Hematopoietic multipotent progenitor cell treated with erythropoietin and hydrocortisone succinate and interleukin-3 and kit ligand, for 8 days (in vitro differentiated cells): Measurements from ENCODE around the gene SOBP.
"Not testable (repeated sequence)": the region's sequence is repeated elsewhere in the genome, so short reads cannot be mapped to it uniquely, and the experiment has no call there.

ENCODE experiments used
- DNase-seq: peaks from one replicate; pipeline ENCODE4 v3.0.0-alpha.2; 2015

The SOBP gene

DNA sequence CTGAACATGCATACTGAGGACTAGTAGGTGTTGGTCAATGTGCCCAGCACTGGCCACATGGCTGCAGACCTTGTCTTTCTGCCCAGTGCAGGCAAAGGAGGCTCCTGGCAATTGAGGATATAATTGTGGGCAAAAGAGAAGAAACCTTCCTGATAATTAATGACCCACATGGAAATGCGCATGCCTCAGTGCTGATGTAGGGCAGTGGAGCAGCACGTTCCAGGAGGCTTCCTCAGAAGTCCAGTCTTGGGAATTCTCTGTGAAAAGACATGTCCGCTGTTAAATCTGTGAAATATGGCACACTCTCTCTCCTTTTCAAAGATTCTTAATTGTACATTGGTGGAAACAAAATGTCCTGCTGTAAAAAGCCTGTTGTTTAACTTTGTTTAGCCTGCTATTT is 34.7 kb downstream of the SOBP start:
- no peak for DNase-seq

- no peak for DNase-seq
Observed at GRCh38 chr6:107531868-107532267, 42.0 kb downstream of the SOBP start.

- no peak for DNase-seq
Observed at GRCh38 chr6:107532706-107533105, 42.8 kb downstream of the SOBP start.

GRCh38 chr6:107533415-107534059 is 43.6 kb downstream of the SOBP start:
- DNase-seq: no peak

DNA sequence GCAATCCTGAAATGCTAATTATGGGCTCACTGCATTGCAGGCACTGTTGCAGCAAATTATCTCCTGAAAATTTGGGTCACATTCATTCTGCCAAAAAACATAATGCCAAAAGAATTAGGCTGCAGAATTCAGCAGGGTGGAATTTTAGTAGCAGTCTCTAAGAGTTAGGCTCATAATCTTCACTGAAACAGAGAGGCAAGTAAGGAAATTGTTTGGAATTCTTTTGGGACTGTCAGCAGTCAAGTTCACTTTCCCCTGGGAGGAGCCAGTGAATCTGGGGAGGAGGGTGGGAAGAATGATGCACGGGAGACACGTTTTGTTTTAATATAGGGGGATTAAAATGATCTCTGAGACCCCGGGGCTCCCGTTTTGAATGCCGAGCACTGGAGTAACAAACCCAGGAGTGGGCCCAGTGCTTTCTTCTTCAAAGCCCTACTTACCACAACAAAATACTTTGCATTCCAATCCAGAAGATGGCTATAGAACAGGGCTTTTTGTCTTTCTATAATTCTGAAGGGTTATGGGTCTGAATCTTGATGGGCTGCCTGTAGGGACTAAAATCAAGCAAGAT is 44.7 kb downstream of the SOBP start:
- no peak for DNase-seq

GRCh38 chr6:107535626-107536025 is 45.7 kb downstream of the SOBP start:
- no peak for DNase-seq

GRCh38 chr6:107536180-107536961 is 46.5 kb downstream of the SOBP start:
- DNase-seq: no peak

DNA sequence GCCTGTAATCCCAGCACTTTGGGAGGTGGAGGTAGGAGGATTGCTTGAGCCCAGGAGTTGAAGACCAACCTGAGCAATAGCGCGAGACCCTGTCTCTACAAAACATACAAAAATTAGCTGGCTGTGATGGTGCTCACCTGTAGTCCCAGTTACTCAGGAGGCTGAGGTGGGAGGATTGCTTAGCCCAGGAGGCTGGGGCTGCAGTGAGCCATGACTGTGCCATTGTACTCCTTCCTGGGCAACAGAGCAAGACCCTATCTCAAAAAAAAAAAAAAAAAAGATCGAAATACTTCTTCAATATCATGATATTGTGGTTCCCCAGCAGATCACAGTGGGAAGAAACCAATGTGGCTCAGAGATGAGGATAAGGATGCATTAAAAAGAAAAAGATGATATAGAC is 47.6 kb downstream of the SOBP start:
- no peak for DNase-seq

DNA sequence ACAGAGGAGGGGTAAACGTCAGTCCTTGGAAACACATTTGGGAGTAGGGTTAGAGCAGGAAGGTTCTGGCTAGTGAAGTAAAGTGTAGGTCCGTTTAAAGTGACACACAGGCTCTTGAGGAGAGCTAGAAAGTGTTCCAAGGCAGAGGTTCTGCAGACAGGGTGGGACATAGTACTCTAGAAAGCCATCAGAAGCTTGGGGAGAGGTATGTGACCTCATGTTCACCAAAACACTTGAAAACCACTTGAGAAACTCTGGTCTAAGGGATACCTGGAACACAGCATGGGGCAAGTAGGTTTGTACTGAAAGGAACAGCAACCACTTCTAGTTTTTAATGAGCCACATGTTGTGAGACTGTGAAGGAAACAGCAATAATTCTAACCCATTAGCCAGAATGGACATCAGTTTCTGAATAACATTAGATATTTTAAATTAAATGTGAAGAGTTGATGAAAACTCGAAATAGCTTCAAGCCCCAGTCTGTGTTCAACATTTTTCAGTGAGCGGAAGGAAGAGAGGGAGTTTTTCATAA is 49.0 kb downstream of the SOBP start:
- no peak for DNase-seq

DNA sequence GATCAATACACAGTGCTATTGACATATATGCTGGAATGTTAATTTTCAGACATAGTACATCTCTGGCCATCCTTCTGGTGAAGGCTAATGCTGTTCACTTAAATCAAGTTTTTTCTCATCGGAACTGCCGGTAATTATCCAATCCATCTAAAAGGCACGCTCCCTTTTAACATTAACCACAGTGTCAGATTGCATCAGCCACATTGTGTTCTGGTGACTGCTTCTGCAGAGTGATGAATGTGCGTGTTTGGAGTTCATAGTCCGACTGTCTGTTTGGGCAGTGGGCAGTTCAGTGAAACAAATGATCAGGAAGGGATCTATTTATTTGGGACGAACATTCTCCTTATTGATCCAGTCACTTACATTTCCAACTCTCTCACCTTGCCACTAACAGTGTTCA is 49.5 kb downstream of the SOBP start:
- DNase-seq: no peak

GRCh38 chr6:107539849-107540464 is 50.0 kb downstream of the SOBP start:
- no peak for DNase-seq

GRCh38 chr6:107540465-107540857 is 50.5 kb downstream of the SOBP start:
- no peak for DNase-seq

GRCh38 chr6:107542192-107542668 is 52.3 kb downstream of the SOBP start:
- no peak for DNase-seq

DNA sequence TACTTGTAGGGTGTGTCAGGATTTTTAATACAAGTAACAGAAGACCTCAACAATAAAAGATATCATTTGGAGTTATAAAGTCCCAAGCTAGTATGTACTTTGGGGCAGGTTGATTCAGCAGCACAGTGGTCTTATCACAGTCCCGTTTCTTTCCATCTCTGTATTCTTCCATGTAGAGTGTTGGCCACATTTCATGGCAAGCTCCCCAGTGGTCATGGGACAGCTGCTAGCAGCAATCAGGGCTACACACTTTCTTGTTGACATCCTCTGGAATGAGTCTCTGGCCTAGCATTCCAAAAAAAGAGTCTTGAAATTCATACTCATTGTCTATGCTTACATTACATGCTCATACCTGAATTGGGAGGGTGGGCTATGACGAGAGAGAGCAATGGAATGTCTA is 53.2 kb downstream of the SOBP start:
- no peak for DNase-seq

- no peak for DNase-seq
Observed at GRCh38 chr6:107543567-107543966, 53.6 kb downstream of the SOBP start.

- DNase-seq: no peak
Observed at GRCh38 chr6:107545763-107546162, 55.8 kb downstream of the SOBP start.

GRCh38 chr6:107546691-107547450 is 57.0 kb downstream of the SOBP start:
- DNase-seq: no peak

GRCh38 chr6:107547451-107547840 is 57.5 kb downstream of the SOBP start:
- no peak for DNase-seq

DNA sequence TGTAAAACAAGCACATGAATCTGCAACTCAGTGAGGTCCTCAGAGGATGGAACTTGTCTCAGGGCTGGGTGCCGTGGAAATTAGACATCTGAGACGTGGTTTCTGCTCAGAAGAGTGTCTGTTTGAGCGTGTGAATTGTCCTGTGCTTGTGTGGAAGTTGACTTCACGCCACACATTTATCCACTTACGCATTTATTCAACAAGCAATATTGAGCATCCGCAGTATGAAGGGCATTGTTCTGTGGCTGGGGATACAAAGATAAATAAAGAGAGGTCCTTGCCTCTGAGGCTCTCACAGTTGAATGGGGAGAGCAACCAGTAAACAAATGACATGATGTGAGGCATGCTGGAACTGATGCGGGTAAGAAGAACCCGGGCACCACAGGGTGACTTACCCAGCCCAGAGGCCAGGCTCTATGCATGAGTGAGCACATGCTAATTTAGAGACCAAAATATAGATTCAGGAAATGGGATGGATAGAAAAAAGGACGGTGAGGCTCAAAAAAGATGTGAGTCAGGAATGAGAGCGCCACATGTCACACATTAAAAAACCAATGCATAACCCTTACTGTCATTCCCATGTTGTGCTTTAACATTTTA is 60.4 kb downstream of the SOBP start:
- no peak for DNase-seq

DNA sequence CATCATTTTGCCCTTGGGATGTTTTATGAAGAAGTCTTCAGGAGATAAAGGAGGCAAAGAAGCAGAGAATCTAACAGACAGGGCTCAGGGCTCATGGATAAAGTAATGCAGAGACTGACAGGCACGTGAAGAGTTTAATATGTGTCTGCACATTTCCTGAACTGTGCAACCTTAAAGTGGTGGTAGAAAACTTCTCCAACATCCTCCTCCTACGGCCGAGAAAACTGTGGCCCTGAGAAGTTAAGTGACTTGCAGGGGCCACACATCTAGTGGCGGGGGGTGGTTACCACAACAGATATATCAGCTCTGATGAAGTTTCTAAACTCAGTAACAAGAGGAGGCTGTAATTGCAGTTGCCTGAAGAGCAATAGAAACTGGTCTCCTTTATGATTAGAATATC is 61.0 kb downstream of the SOBP start:
- DNase-seq: no peak

DNA sequence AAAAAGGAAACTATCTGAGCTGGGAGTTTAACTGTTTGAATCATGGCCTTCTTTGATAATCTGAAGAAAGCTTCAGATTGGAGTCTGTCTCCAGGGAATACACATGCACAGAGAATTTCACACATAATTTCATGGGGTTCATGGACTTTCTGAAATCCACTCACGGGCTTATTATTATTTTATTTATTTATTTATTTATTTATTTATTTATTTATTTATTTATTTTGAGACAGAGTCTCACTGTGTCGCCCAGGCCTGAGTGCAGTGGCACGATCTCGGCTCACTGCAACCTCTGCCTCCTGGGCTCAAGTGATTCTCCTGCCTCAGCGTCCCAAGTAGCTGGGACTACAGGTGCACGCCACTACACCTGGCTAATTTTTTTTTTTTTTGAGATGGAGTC is 63.2 kb downstream of the SOBP start:
- not testable (repeated sequence) for DNase-seq

DNA sequence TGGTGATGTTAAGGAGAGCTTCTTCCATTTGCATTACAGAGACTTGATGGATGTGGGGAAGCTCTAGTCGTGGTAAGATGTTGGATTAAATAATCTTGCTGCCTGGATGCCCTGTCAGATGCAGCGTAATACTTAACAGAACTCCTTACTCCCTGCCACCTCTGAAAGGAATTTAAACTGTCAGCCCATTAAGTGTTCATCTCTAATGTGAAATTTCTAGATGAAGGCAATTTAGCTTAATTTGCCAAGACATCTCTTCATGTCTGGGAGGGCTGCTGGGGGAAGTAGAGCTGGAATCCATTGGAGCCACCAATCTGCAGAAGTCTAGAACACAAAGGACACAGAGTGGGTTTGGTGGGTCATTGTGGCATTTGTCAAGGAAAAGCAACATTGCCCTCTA is 64.4 kb downstream of the SOBP start:
- no peak for DNase-seq
